Measurements from ENCODE around the gene DHRS12. TPM values are rescaled to one million over a fixed set of nuclear protein-coding genes. Genes with fewer than 3 reads are reported as not detected.

DHRS12 gene
- total RNA-seq, 1 donor from 2014 or later, result 11.3 TPM

- Mint-ChIP-seq H3K36me3 (peaks cover 29% of the 10 kb centered on the region), H3K9me3 (no peaks in the 10 kb centered on the region), H3K4me1 (ENCODE audit: unreplicated experiment) (peaks cover 4% of the 10 kb centered on the region), H3K27me3 (no peaks in the 10 kb centered on the region), H3K27ac (no peak overlapping the region), H3K4me3 (no peak overlapping the region)
- DNase-seq (ENCODE audit: extremely low spot score, unreplicated experiment), result no peak
- no peak for TF ChIP-seq CTCF (conservative IDR thresholded peaks at IDR 0.05)
Observed at GRCh38 chr13:51760592-51760991, 43.4 kb downstream of the DHRS12 start.

- Mint-ChIP-seq H3K27ac (no peak overlapping the region), H3K9me3 (no peaks in the 10 kb centered on the region), H3K27me3 (no peaks in the 10 kb centered on the region), H3K36me3 (peaks cover 32% of the 10 kb centered on the region), H3K4me1 (ENCODE audit: unreplicated experiment) (peaks cover 3% of the 10 kb centered on the region), H3K4me3 (no peak overlapping the region)
- no peak for DNase-seq (ENCODE audit: extremely low spot score, unreplicated experiment)
- no peak for TF ChIP-seq CTCF (conservative IDR thresholded peaks at IDR 0.05)
Observed at GRCh38 chr13:51759240-51759639, 44.7 kb downstream of the DHRS12 start.

GRCh38 chr13:51758691-51759090 is 45.3 kb downstream of the DHRS12 start:
- Mint-ChIP-seq H3K27ac (no peak overlapping the region), H3K36me3 (peaks cover 35% of the 10 kb centered on the region), H3K9me3 (no peaks in the 10 kb centered on the region), H3K27me3 (no peaks in the 10 kb centered on the region), H3K4me3 (no peak overlapping the region), H3K4me1 (ENCODE audit: unreplicated experiment) (no peaks in the 10 kb centered on the region)
- DNase-seq (ENCODE audit: extremely low spot score, unreplicated experiment), result no peak
- TF ChIP-seq CTCF (conservative IDR thresholded peaks at IDR 0.05), result no peak

GRCh38 chr13:51756651-51757050 is 47.3 kb downstream of the DHRS12 start:
- Mint-ChIP-seq H3K36me3 (peaks cover 46% of the 10 kb centered on the region), H3K9me3 (no peaks in the 10 kb centered on the region), H3K27ac (no peak overlapping the region), H3K4me1 (ENCODE audit: unreplicated experiment) (no peaks in the 10 kb centered on the region), H3K27me3 (no peaks in the 10 kb centered on the region), H3K4me3 (no peak overlapping the region)
- no peak for TF ChIP-seq CTCF (conservative IDR thresholded peaks at IDR 0.05)
- no peak for DNase-seq (ENCODE audit: extremely low spot score, unreplicated experiment)

- Mint-ChIP-seq H3K36me3 (peaks cover 27% of the 10 kb centered on the region), H3K4me3 (no peak overlapping the region), H3K9me3 (peaks cover 4% of the 10 kb centered on the region), H3K27ac (no peak overlapping the region), H3K27me3 (no peaks in the 10 kb centered on the region), H3K4me1 (ENCODE audit: unreplicated experiment) (no peaks in the 10 kb centered on the region)
- no peak for DNase-seq (ENCODE audit: extremely low spot score, unreplicated experiment)
- no peak for TF ChIP-seq CTCF (conservative IDR thresholded peaks at IDR 0.05)
Observed at GRCh38 chr13:51747438-51748434, 56.2 kb downstream of the DHRS12 start.
